Measurements from ENCODE around the gene USP10. TPM values are rescaled to one million over a fixed set of nuclear protein-coding genes. Genes with fewer than 3 reads are reported as not detected.
A peak's percentile ranks its signal among the peaks of the same experiment; 100 is the strongest.

Gene USP10
- total RNA-seq, 1 donor from 2014 or later, result 27.1 TPM

- Histone ChIP-seq H3K27ac (ENCODE audit: low read depth, low read length) (peak overlapping the region; percentile 80), H3K9me3 (ENCODE audit: control insufficient read depth in 3 of 3, low read length in 3 of 3) (no peaks in the 10 kb centered on the region), H3K4me1 (ENCODE audit: control insufficient read depth in 3 of 3, insufficient read depth in 3 of 3, low read length in 3 of 3) (peaks cover 27 to 30% (median 29%) of the 10 kb centered on the region in 3 donors), H3K27me3 (ENCODE audit: control insufficient read depth in 3 of 3, insufficient read depth in 3 of 3, low read length in 3 of 3) (peaks cover 24 to 48% (median 33%) of the 10 kb centered on the region in 3 donors), H3K4me3 (ENCODE audit: low read length in 3 of 3) (peak overlapping the region; percentile 58 to 93 (median 78)), H3K36me3 (ENCODE audit: control insufficient read depth in 3 of 3, insufficient read depth in 3 of 3, low read length in 3 of 3) (no peaks in the 10 kb centered on the region), H3K9ac (ENCODE audit: low read depth in 1 of 3, low read length in 3 of 3) (peak overlapping the region in 2 of 3 donors; percentile 52 to 82)
Observed at GRCh38 chr16:84821728-84822689, 122.2 kb downstream of the USP10 start.

GRCh38 chr16:84822990-84823389 lies 123.2 kb downstream of the USP10 start:
- H3K27ac ChIP-seq (ENCODE audit: low read depth, low read length), result peak overlapping the region; percentile 80
- no peaks in the 10 kb centered on the region for H3K36me3 ChIP-seq (ENCODE audit: control insufficient read depth in 3 of 3, insufficient read depth in 3 of 3, low read length in 3 of 3)
- no peak overlapping the region for H3K9ac ChIP-seq (ENCODE audit: low read depth in 1 of 3, low read length in 3 of 3)
- H3K4me3 ChIP-seq (ENCODE audit: low read length in 3 of 3), result no peak overlapping the region
- peaks cover 29 to 38% (median 34%) of the 10 kb centered on the region in 3 donors for H3K4me1 ChIP-seq (ENCODE audit: control insufficient read depth in 3 of 3, insufficient read depth in 3 of 3, low read length in 3 of 3)
- peaks cover 24 to 43% (median 31%) of the 10 kb centered on the region in 3 donors for H3K27me3 ChIP-seq (ENCODE audit: control insufficient read depth in 3 of 3, insufficient read depth in 3 of 3, low read length in 3 of 3)
- H3K9me3 ChIP-seq (ENCODE audit: control insufficient read depth in 3 of 3, low read length in 3 of 3), result no peaks in the 10 kb centered on the region

GRCh38 chr16:84823484-84823883 lies 123.7 kb downstream of the USP10 start:
- peaks cover 29 to 41% (median 34%) of the 10 kb centered on the region in 3 donors for H3K4me1 ChIP-seq (ENCODE audit: control insufficient read depth in 3 of 3, insufficient read depth in 3 of 3, low read length in 3 of 3)
- no peak overlapping the region for H3K9ac ChIP-seq (ENCODE audit: low read depth in 1 of 3, low read length in 3 of 3)
- H3K9me3 ChIP-seq (ENCODE audit: control insufficient read depth in 3 of 3, low read length in 3 of 3), result no peaks in the 10 kb centered on the region
- H3K36me3 ChIP-seq (ENCODE audit: control insufficient read depth in 3 of 3, insufficient read depth in 3 of 3, low read length in 3 of 3), result no peaks in the 10 kb centered on the region
- H3K27me3 ChIP-seq (ENCODE audit: control insufficient read depth in 3 of 3, insufficient read depth in 3 of 3, low read length in 3 of 3), result peaks cover 24 to 43% (median 28%) of the 10 kb centered on the region in 3 donors
- H3K27ac ChIP-seq (ENCODE audit: low read depth, low read length), result peak overlapping the region; percentile 80
- no peak overlapping the region for H3K4me3 ChIP-seq (ENCODE audit: low read length in 3 of 3)

GRCh38 chr16:84823926-84824325 lies 124.1 kb downstream of the USP10 start:
- H3K27me3 ChIP-seq (ENCODE audit: control insufficient read depth in 3 of 3, insufficient read depth in 3 of 3, low read length in 3 of 3), result peaks cover 24 to 43% (median 28%) of the 10 kb centered on the region in 3 donors
- no peaks in the 10 kb centered on the region for H3K9me3 ChIP-seq (ENCODE audit: control insufficient read depth in 3 of 3, low read length in 3 of 3)
- H3K9ac ChIP-seq (ENCODE audit: low read depth in 1 of 3, low read length in 3 of 3), result no peak overlapping the region
- H3K4me1 ChIP-seq (ENCODE audit: control insufficient read depth in 3 of 3, insufficient read depth in 3 of 3, low read length in 3 of 3), result peaks cover 29 to 41% (median 34%) of the 10 kb centered on the region in 3 donors
- H3K36me3 ChIP-seq (ENCODE audit: control insufficient read depth in 3 of 3, insufficient read depth in 3 of 3, low read length in 3 of 3), result no peaks in the 10 kb centered on the region
- H3K4me3 ChIP-seq (ENCODE audit: low read length in 3 of 3), result no peak overlapping the region
- peak overlapping the region; percentile 44 for H3K27ac ChIP-seq (ENCODE audit: low read depth, low read length)

GRCh38 chr16:84825896-84826557 lies 126.2 kb downstream of the USP10 start:
- Histone ChIP-seq H3K4me1 (ENCODE audit: control insufficient read depth in 3 of 3, insufficient read depth in 3 of 3, low read length in 3 of 3) (peaks cover 17 to 28% (median 27%) of the 10 kb centered on the region in 3 donors), H3K27ac (ENCODE audit: low read depth, low read length) (peak overlapping the region; percentile 72), H3K9ac (ENCODE audit: low read depth in 1 of 3, low read length in 3 of 3) (peak overlapping the region in 1 of 3 donors; percentile 10), H3K36me3 (ENCODE audit: control insufficient read depth in 3 of 3, insufficient read depth in 3 of 3, low read length in 3 of 3) (peaks cover 0 to 2% (median 0%) of the 10 kb centered on the region in 3 donors), H3K4me3 (ENCODE audit: low read length in 3 of 3) (no peak overlapping the region), H3K9me3 (ENCODE audit: control insufficient read depth in 3 of 3, low read length in 3 of 3) (no peaks in the 10 kb centered on the region), H3K27me3 (ENCODE audit: control insufficient read depth in 3 of 3, insufficient read depth in 3 of 3, low read length in 3 of 3) (peaks cover 16 to 31% (median 24%) of the 10 kb centered on the region in 3 donors)

- Histone ChIP-seq H3K27ac (ENCODE audit: low read depth, low read length) (peak overlapping the region; percentile 72), H3K9ac (ENCODE audit: low read depth in 1 of 3, low read length in 3 of 3) (peak overlapping the region in 1 of 3 donors; percentile 10), H3K4me1 (ENCODE audit: control insufficient read depth in 3 of 3, insufficient read depth in 3 of 3, low read length in 3 of 3) (peaks cover 13 to 24% (median 22%) of the 10 kb centered on the region in 3 donors), H3K27me3 (ENCODE audit: control insufficient read depth in 3 of 3, insufficient read depth in 3 of 3, low read length in 3 of 3) (peaks cover 11 to 26% (median 19%) of the 10 kb centered on the region in 3 donors), H3K4me3 (ENCODE audit: low read length in 3 of 3) (no peak overlapping the region), H3K36me3 (ENCODE audit: control insufficient read depth in 3 of 3, insufficient read depth in 3 of 3, low read length in 3 of 3) (peaks cover 0 to 2% (median 0%) of the 10 kb centered on the region in 3 donors), H3K9me3 (ENCODE audit: control insufficient read depth in 3 of 3, low read length in 3 of 3) (no peaks in the 10 kb centered on the region)
Observed at GRCh38 chr16:84826558-84826941, 126.8 kb downstream of the USP10 start.

GRCh38 chr16:84827131-84827574 lies 127.4 kb downstream of the USP10 start:
- Histone ChIP-seq H3K9ac (ENCODE audit: low read depth in 1 of 3, low read length in 3 of 3) (peak overlapping the region in 1 of 3 donors; percentile 16), H3K9me3 (ENCODE audit: control insufficient read depth in 3 of 3, low read length in 3 of 3) (no peaks in the 10 kb centered on the region), H3K4me1 (ENCODE audit: control insufficient read depth in 3 of 3, insufficient read depth in 3 of 3, low read length in 3 of 3) (peaks cover 10 to 26% (median 21%) of the 10 kb centered on the region in 3 donors), H3K4me3 (ENCODE audit: low read length in 3 of 3) (no peak overlapping the region), H3K27me3 (ENCODE audit: control insufficient read depth in 3 of 3, insufficient read depth in 3 of 3, low read length in 3 of 3) (peaks cover 7 to 20% (median 17%) of the 10 kb centered on the region in 3 donors), H3K27ac (ENCODE audit: low read depth, low read length) (peak overlapping the region; percentile 72), H3K36me3 (ENCODE audit: control insufficient read depth in 3 of 3, insufficient read depth in 3 of 3, low read length in 3 of 3) (peaks cover 0 to 2% (median 0%) of the 10 kb centered on the region in 3 donors)

GRCh38 chr16:84827897-84828296 lies 128.1 kb downstream of the USP10 start:
- peaks cover 18 to 33% (median 28%) of the 10 kb centered on the region in 3 donors for H3K4me1 ChIP-seq (ENCODE audit: control insufficient read depth in 3 of 3, insufficient read depth in 3 of 3, low read length in 3 of 3)
- peaks cover 0 to 2% (median 0%) of the 10 kb centered on the region in 3 donors for H3K36me3 ChIP-seq (ENCODE audit: control insufficient read depth in 3 of 3, insufficient read depth in 3 of 3, low read length in 3 of 3)
- H3K9ac ChIP-seq (ENCODE audit: low read depth in 1 of 3, low read length in 3 of 3), result no peak overlapping the region
- peaks cover 2 to 17% (median 14%) of the 10 kb centered on the region in 3 donors for H3K27me3 ChIP-seq (ENCODE audit: control insufficient read depth in 3 of 3, insufficient read depth in 3 of 3, low read length in 3 of 3)
- no peaks in the 10 kb centered on the region for H3K9me3 ChIP-seq (ENCODE audit: control insufficient read depth in 3 of 3, low read length in 3 of 3)
- H3K4me3 ChIP-seq (ENCODE audit: low read length in 3 of 3), result no peak overlapping the region
- H3K27ac ChIP-seq (ENCODE audit: low read depth, low read length), result no peak overlapping the region

GRCh38 chr16:84828322-84828721 lies 128.5 kb downstream of the USP10 start:
- H3K27ac ChIP-seq (ENCODE audit: low read depth, low read length), result no peak overlapping the region
- H3K9me3 ChIP-seq (ENCODE audit: control insufficient read depth in 3 of 3, low read length in 3 of 3), result no peaks in the 10 kb centered on the region
- peaks cover 19 to 36% (median 31%) of the 10 kb centered on the region in 3 donors for H3K4me1 ChIP-seq (ENCODE audit: control insufficient read depth in 3 of 3, insufficient read depth in 3 of 3, low read length in 3 of 3)
- no peak overlapping the region for H3K4me3 ChIP-seq (ENCODE audit: low read length in 3 of 3)
- H3K9ac ChIP-seq (ENCODE audit: low read depth in 1 of 3, low read length in 3 of 3), result no peak overlapping the region
- peaks cover 0 to 17% (median 12%) of the 10 kb centered on the region in 3 donors for H3K27me3 ChIP-seq (ENCODE audit: control insufficient read depth in 3 of 3, insufficient read depth in 3 of 3, low read length in 3 of 3)
- peaks cover 0 to 2% (median 0%) of the 10 kb centered on the region in 3 donors for H3K36me3 ChIP-seq (ENCODE audit: control insufficient read depth in 3 of 3, insufficient read depth in 3 of 3, low read length in 3 of 3)
